ENCODE results near the gene RBM39. TPM values are rescaled to one million over a fixed set of nuclear protein-coding genes. Genes with fewer than 3 reads are reported as not detected.
A peak's percentile ranks its signal among the peaks of the same experiment; 100 is the strongest.

Gene RBM39
- total and polyA plus RNA-seq, 2 of the 8 experiments (the other 6 are each of a cell fraction or from before 2014, with no cell fraction given): 78.0 to 219 TPM

DNA sequence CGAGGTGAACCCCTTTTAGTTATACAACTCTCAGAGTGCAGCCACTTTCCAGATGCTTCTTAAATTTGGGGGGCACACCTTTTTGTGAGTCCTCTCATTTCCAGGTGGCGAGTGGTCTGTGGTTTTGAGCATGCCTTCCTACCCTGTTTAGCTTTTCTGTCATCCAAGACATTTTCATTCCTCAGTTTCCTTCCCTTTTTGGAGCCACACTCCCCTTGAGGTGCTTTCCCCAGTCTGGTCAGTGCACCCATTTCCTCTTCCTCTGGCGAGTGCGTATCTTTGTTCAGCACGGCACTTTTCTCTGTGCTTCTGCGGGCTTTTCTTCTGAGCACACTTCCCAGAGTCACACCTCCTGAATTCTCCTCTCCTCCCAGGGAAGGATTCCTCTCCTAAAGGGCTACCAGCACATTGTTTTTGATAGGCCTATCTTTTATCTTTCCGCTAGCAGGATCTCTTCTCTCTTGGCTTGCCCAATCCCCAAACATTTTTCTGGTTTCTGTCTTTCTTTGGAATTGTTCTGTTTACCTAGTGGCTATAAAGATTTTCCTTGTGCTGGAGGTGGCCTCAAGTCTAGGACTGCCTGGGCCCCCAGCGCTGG, 31.2 kb upstream of the RBM39 start:
- Histone ChIP-seq H3K27me3 (replicated peaks in 1 of 4; ENCODE audit: control insufficient read depth in 3 of 4, extremely low read depth in 1 of 4, insufficient read depth in 3 of 4, low read length in 3 of 4) (peaks cover 5 to 9% (median 9%) of the 10 kb centered on the region in 4 experiments), H3K56ac (replicated peaks; ENCODE audit: insufficient read length, low read depth, low read length) (no peak overlapping the region), H3K9me3 (ENCODE audit: insufficient read depth in 2 of 2, low read depth in 1 of 2, low read length in 1 of 2) (no peaks in the 10 kb centered on the region), H2BK120ac (replicated peaks; ENCODE audit: low read depth, low read length) (no peak overlapping the region), H3K23ac (ENCODE audit: insufficient read length) (no peak overlapping the region), H2BK5ac (ENCODE audit: low read depth, low read length) (peak overlapping the region; percentile 29; the same call in 1 of the 2 replicates), H3K9ac (replicated peaks in 1 of 4; ENCODE audit: extremely low read depth in 1 of 4, low read depth in 3 of 4, low read length in 3 of 4) (peak overlapping the region in 2 of 4 experiments; percentile 79 to 84; a peak in 1 of 7 replicates), H2BK15ac (ENCODE audit: low read length) (no peak overlapping the region), H3K4ac (replicated peaks; ENCODE audit: insufficient read length, low read depth, low read length) (no peak overlapping the region), H3K23me2 (ENCODE audit: low read depth, low read length) (peaks cover 4% of the 10 kb centered on the region; the same call in 1 of the 2 replicates), H3K18ac (ENCODE audit: extremely low read depth, low read length) (peak overlapping the region; percentile 42; the same call in 1 of the 2 replicates), H3K27ac (ENCODE audit: low read depth, low read length) (no peak overlapping the region), H3K4me3 (ENCODE audit: extremely low read depth in 1 of 4, insufficient read depth in 2 of 4, low read depth in 3 of 4, low read length in 4 of 4) (peak overlapping the region; percentile 65 to 82 (median 78); a peak in 6 of 8 replicates), H2AK5ac (ENCODE audit: low read depth, low read length) (no peak overlapping the region), H4K91ac (replicated peaks; ENCODE audit: insufficient read length, low read length) (no peak overlapping the region), H4K8ac (ENCODE audit: extremely low read depth, insufficient read depth, low read length) (no peak overlapping the region), H4K20me1 (replicated peaks in 1 of 2; ENCODE audit: control insufficient read depth in 1 of 2, insufficient read depth in 2 of 2, low read length in 2 of 2) (peaks cover 2 to 6% of the 10 kb centered on the region in 2 experiments), H3K4me2 (ENCODE audit: insufficient read depth in 1 of 2, low read depth in 2 of 2, low read length in 2 of 2) (peak overlapping the region; percentile 82 to 84), H3K4me1 (replicated peaks in 1 of 4; ENCODE audit: control insufficient read depth in 3 of 4, insufficient read depth in 4 of 4, low read length in 3 of 4) (peaks cover 5 to 14% (median 10%) of the 10 kb centered on the region in 4 experiments; a peak in 6 of 7 replicates), H3K79me2 (ENCODE audit: control insufficient read depth in 1 of 2, insufficient read depth in 2 of 2, low read length in 2 of 2) (peaks cover 12 to 57% of the 10 kb centered on the region in 2 experiments; a peak in 3 of 4 replicates), H3K36me3 (ENCODE audit: control insufficient read depth in 2 of 4, insufficient read depth in 4 of 4, low read length in 3 of 4) (peaks cover 0 to 5% (median 2%) of the 10 kb centered on the region in 4 experiments; a peak in 1 of 8 replicates), H2BK20ac (ENCODE audit: low read length) (no peak overlapping the region), H3K14ac (ENCODE audit: insufficient read length) (no peak overlapping the region), H2AFZ (ENCODE audit: low read length) (no peak overlapping the region), H4K5ac (ENCODE audit: insufficient read length, low read depth, low read length) (no peak overlapping the region), H2BK12ac (ENCODE audit: low read depth, low read length) (no peak overlapping the region), H3K79me1 (ENCODE audit: low read depth, low read length) (peaks cover 6% of the 10 kb centered on the region)
- TF ChIP-seq, protein P1, sequence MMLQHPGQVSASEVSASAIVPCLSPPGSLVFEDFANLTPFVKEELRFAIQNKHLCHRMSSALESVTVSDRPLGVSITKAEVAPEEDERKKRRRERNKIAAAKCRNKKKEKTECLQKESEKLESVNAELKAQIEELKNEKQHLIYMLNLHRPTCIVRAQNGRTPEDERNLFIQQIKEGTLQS (IDR thresholded peaks at IDR 0.05; ENCODE audit: insufficient read depth, low read depth, low read length): no peak
- no peak for TF ChIP-seq YY1 (IDR thresholded peaks at IDR 0.05; ENCODE audit: low read depth, low read length)
- TF ChIP-seq TAF7 (optimal IDR thresholded peaks at IDR 0.05; ENCODE audit: borderline replicate concordance, low read depth, low read length): no peak
- TF ChIP-seq POU5F1 (IDR thresholded peaks at IDR 0.05; ENCODE audit: low read depth, low read length): no peak
- no peak for TF ChIP-seq RNF2 (IDR thresholded peaks at IDR 0.05; ENCODE audit: borderline replicate concordance, low read depth, low read length, missing control alignments, poor library complexity, severe bottlenecking)
- no peak for TF ChIP-seq TAF1 (IDR thresholded peaks at IDR 0.05; ENCODE audit: low read depth, low read length)
- no peak for DNase-seq (ENCODE audit: low read depth in 1 of 2, low spot score in 2 of 2)
- POLR2A ChIA-PET (ENCODE audit: partially characterized antibody): interaction anchor here (0.6 to 10.6 kb wide), 6 partner anchors 9 to 80 kb away, joined by 3 to 167 read pairs (median 8); partner anchors contain the start of gene RBM39
- 76% methylated on average over 8 of the region's 8 CpGs; no CpG with 5 or more reads in 1 of the 2 experiments for WGBS, 2 experiments (ENCODE audit: extremely low coverage in 1 of 2, insufficient coverage in 1 of 2, insufficient read length in 1 of 2, insufficient replicate concordance in 2 of 2, low coverage in 1 of 2, low lambda C conversion rate in 2 of 2, missing lambda C conversion rate in 1 of 2)
- FAIRE-seq: no peak
- CTCF ChIA-PET (ENCODE audit: partially characterized antibody): interaction anchor here (0.6 kb wide), 1 partner anchor 79 kb away, joined by 3 read pairs; no protein-coding TSS in a partner anchor
